H1 (cell line): ENCODE measurements around the gene KRT4. TPM values are rescaled to one million over a fixed set of nuclear protein-coding genes. Genes with fewer than 3 reads are reported as not detected.

ENCODE experiments used
- CTCF ChIA-PET: fragments of 300-600 bp; sonication (Branson Sonifier 250); formaldehyde crosslinking; loops from one replicate; lab custom pipeline; 2021; ENCODE audit not compliant: partially characterized antibody; lab: Charles Lee
- POLR2A ChIA-PET: fragments of 300-600 bp; sonication (Branson Sonifier 250); formaldehyde crosslinking; loops from one replicate; lab custom pipeline; 2021; ENCODE audit warnings: inconsistent platforms; ENCODE audit not compliant: partially characterized antibody; lab: Charles Lee
- DNase-seq, 2 experiments: peaks; one replicate each; pipeline versions ENCODE4 v3.0.0 to v3.0.0-alpha.2; 2010 to 2022; ENCODE audit warnings: low spot score in 2 of 2, low read depth in 1 of 2, mixed read lengths in 1 of 2
- FAIRE-seq: peaks from 2 replicates; lab custom pipeline; 2011; peaks lifted over from hg19 to GRCh38; lab: Jason Lieb, UNC
- H2AFZ ChIP-seq: 2 replicates; pipeline ENCODE4 v1.8.1; 2012; ENCODE audit warnings: low read length, inconsistent platforms
- H2AK5ac ChIP-seq: 2 replicates; pipeline ENCODE4 v1.6.1; 2013; ENCODE audit warnings: low read depth, low read length
- H2BK120ac ChIP-seq: replicated peaks from 2 replicates; pipeline ENCODE3; 2013; ENCODE audit warnings: low read depth, low read length, inconsistent platforms
- H2BK12ac ChIP-seq: 2 replicates; pipeline ENCODE4 v1.6.1; 2013; ENCODE audit warnings: low read depth, low read length
- H2BK15ac ChIP-seq: 2 replicates; pipeline ENCODE4 v1.6.1; 2013; ENCODE audit warnings: low read length
- H2BK20ac ChIP-seq: 2 replicates; pipeline ENCODE4 v1.6.1; 2013; ENCODE audit warnings: low read length
- H2BK5ac ChIP-seq: 2 replicates; pipeline ENCODE4 v1.6.1; 2013; ENCODE audit warnings: low read depth, low read length
- H3K14ac ChIP-seq: 2 replicates; pipeline ENCODE4 v1.6.1; 2013; ENCODE audit warnings: inconsistent platforms; ENCODE audit not compliant: insufficient read length
- H3K18ac ChIP-seq: 2 replicates; pipeline ENCODE4 v1.6.1; 2013; ENCODE audit warnings: low read length; ENCODE audit errors: extremely low read depth
- H3K23ac ChIP-seq: 2 replicates; pipeline ENCODE4 v1.6.1; 2013; ENCODE audit warnings: inconsistent platforms; ENCODE audit not compliant: insufficient read length
- H3K23me2 ChIP-seq: 2 replicates; pipeline ENCODE4 v1.6.1; 2013; ENCODE audit warnings: low read depth, low read length
- H3K27ac ChIP-seq: 2 replicates; pipeline ENCODE4 v1.6.1; 2011; ENCODE audit warnings: low read depth, low read length, inconsistent platforms
- H3K27me3 ChIP-seq, 4 experiments: replicated peaks in 1 of 4; 1 replicate in 1 of 4; 2 replicates in 3 of 4; pipeline versions ENCODE4 v1.6.1 to v1.8.1; 2011 to 2013; ENCODE audit warnings: low read length in 3 of 4, mild to moderate bottlenecking in 3 of 4, inconsistent platforms in 2 of 4, mixed read lengths in 2 of 4, moderate library complexity in 1 of 4; ENCODE audit not compliant: control insufficient read depth in 3 of 4, insufficient read depth in 3 of 4; ENCODE audit errors: extremely low read depth in 1 of 4
- H3K36me3 ChIP-seq, 4 experiments: 2 replicates each; pipeline versions ENCODE4 v1.6.1 to v1.8.1; 2011 to 2013; ENCODE audit warnings: mild to moderate bottlenecking in 4 of 4, low read length in 3 of 4, moderate library complexity in 2 of 4, control low read depth in 1 of 4, inconsistent platforms in 1 of 4; ENCODE audit not compliant: insufficient read depth in 4 of 4, control insufficient read depth in 2 of 4
- H3K4ac ChIP-seq: replicated peaks from 2 replicates; pipeline ENCODE3; 2013; ENCODE audit warnings: low read length, low read depth, mixed read lengths, inconsistent platforms; ENCODE audit not compliant: insufficient read length
- H3K4me1 ChIP-seq, 4 experiments: replicated peaks in 1 of 4; 1 replicate in 1 of 4; 2 replicates in 3 of 4; pipeline versions ENCODE4 v1.6.1 to v1.8.1; 2011 to 2013; ENCODE audit warnings: low read length in 3 of 4, inconsistent platforms in 2 of 4, mixed read lengths in 1 of 4; ENCODE audit not compliant: insufficient read depth in 4 of 4, control insufficient read depth in 3 of 4
- H3K4me2 ChIP-seq, 2 experiments: 2 replicates each; pipeline versions ENCODE4 v1.6.1 to v1.8.1; 2011 to 2013; ENCODE audit warnings: low read depth in 2 of 2, low read length in 2 of 2, control low read depth in 1 of 2, inconsistent platforms in 1 of 2, mild to moderate bottlenecking in 1 of 2; ENCODE audit not compliant: insufficient read depth in 1 of 2
- H3K4me3 ChIP-seq, 4 experiments: fragments of 200-600, 300-600 bp in 1 of 4; sonication (generic), shearing (Covaris generic), sonication (Bioruptor Twin) in 1 of 4; 2 replicates each; pipeline versions ENCODE4 v1.5.1 to v1.8.1; 2011 to 2016; ENCODE audit warnings: low read length in 4 of 4, low read depth in 3 of 4, control low read depth in 2 of 4, inconsistent platforms in 2 of 4, mild to moderate bottlenecking in 2 of 4, mixed read lengths in 1 of 4, moderate library complexity in 1 of 4; ENCODE audit not compliant: insufficient read depth in 2 of 4; ENCODE audit errors: extremely low read depth in 1 of 4
- H3K56ac ChIP-seq: replicated peaks from 2 replicates; pipeline ENCODE3; 2013; ENCODE audit warnings: low read depth, mild to moderate bottlenecking, mixed read lengths, low read length, inconsistent platforms; ENCODE audit not compliant: insufficient read length
- H3K79me1 ChIP-seq: 2 replicates; pipeline ENCODE4 v1.6.1; 2013; ENCODE audit warnings: low read depth, low read length, control low read depth
- H3K79me2 ChIP-seq, 2 experiments: 2 replicates each; pipeline versions ENCODE4 v1.6.1 to v1.8.1; 2012 to 2013; ENCODE audit warnings: low read length in 2 of 2, mild to moderate bottlenecking in 2 of 2, inconsistent platforms in 1 of 2; ENCODE audit not compliant: insufficient read depth in 2 of 2, control insufficient read depth in 1 of 2
- H3K9ac ChIP-seq, 4 experiments: replicated peaks in 1 of 4; 1 replicate in 1 of 4; 2 replicates in 3 of 4; pipeline versions ENCODE4 v1.6.1 to v1.8.1; 2011 to 2013; ENCODE audit warnings: low read depth in 3 of 4, low read length in 3 of 4, control low read depth in 2 of 4, mild to moderate bottlenecking in 2 of 4, moderate library complexity in 2 of 4, inconsistent platforms in 1 of 4; ENCODE audit errors: extremely low read depth in 1 of 4
- H3K9me3 ChIP-seq, 2 experiments: 2 replicates each; pipeline versions ENCODE4 v1.6.1 to v1.8.1; 2012 to 2013; ENCODE audit warnings: mild to moderate bottlenecking in 2 of 2, moderate library complexity in 2 of 2, control low read depth in 1 of 2, inconsistent platforms in 1 of 2, low read depth in 1 of 2, low read length in 1 of 2, mixed read lengths in 1 of 2; ENCODE audit not compliant: insufficient read depth in 2 of 2
- H4K20me1 ChIP-seq, 2 experiments: replicated peaks in 1 of 2; 2 replicates each; pipeline versions ENCODE3 to v1.8.1; 2011 to 2013; ENCODE audit warnings: inconsistent platforms in 2 of 2, low read length in 2 of 2, mild to moderate bottlenecking in 1 of 2; ENCODE audit not compliant: insufficient read depth in 2 of 2, control insufficient read depth in 1 of 2
- H4K5ac ChIP-seq: 2 replicates; pipeline ENCODE4 v1.6.1; 2013; ENCODE audit warnings: low read length, low read depth, mixed read lengths, inconsistent platforms; ENCODE audit not compliant: insufficient read length
- H4K8ac ChIP-seq: 2 replicates; pipeline ENCODE4 v1.8.0; 2013; ENCODE audit warnings: mild to moderate bottlenecking, moderate library complexity, low read length, inconsistent platforms; ENCODE audit not compliant: insufficient read depth; ENCODE audit errors: extremely low read depth
- H4K91ac ChIP-seq: replicated peaks from 2 replicates; pipeline ENCODE3; 2013; ENCODE audit warnings: low read length, mixed read lengths, inconsistent platforms; ENCODE audit not compliant: insufficient read length
- CEBPB ChIP-seq: IDR thresholded peaks from 2 replicates; pipeline ENCODE4 v1.6.1; 2012; ENCODE audit warnings: low read depth, low read length
- FOSL1 ChIP-seq: IDR thresholded peaks from 2 replicates; pipeline ENCODE4 v1.6.1; 2011; ENCODE audit warnings: mild to moderate bottlenecking, low read depth, low read length, moderate library complexity; ENCODE audit not compliant: insufficient read depth
- GABPA ChIP-seq: IDR thresholded peaks from 2 replicates; pipeline ENCODE4 v1.6.1; 2011; ENCODE audit warnings: mild to moderate bottlenecking, low read length, moderate library complexity, borderline replicate concordance; ENCODE audit not compliant: insufficient read depth
- JUND ChIP-seq: IDR thresholded peaks from 2 replicates; pipeline ENCODE4 v1.6.1; 2011; ENCODE audit warnings: mild to moderate bottlenecking, improper control_type of control experiment, low read length
- KDM1A ChIP-seq: fragments of 200-600, 300-600 bp; sonication (generic); IDR thresholded peaks from 2 replicates; pipeline ENCODE4 v1.7.1; 2016; ENCODE audit warnings: mild to moderate bottlenecking, low read length, borderline replicate concordance
- POLR2A ChIP-seq, 2 experiments: IDR thresholded peaks; 1 replicate in 1 of 2; 2 replicates in 1 of 2; pipeline ENCODE4 v1.6.1; 2011; ENCODE audit warnings: low read depth in 2 of 2, low read length in 2 of 2, mild to moderate bottlenecking in 2 of 2; ENCODE audit errors: control extremely low read depth in 1 of 2
- SAP30 ChIP-seq: fragments of 300-600 bp; sonication (generic); IDR thresholded peaks from 2 replicates; pipeline ENCODE4 v1.7.1; 2012; ENCODE audit warnings: low read length, moderate library complexity, mild to moderate bottlenecking, inconsistent platforms; ENCODE audit not compliant: insufficient read depth, insufficient replicate concordance
- SIN3A ChIP-seq, 2 experiments: IDR thresholded peaks in 1 of 2; conservative IDR thresholded peaks in 1 of 2; 2 replicates each; pipeline ENCODE4 v1.6.1; 2011 to 2012; ENCODE audit warnings: low read length in 2 of 2, improper control_type of control experiment in 1 of 2, low read depth in 1 of 2, mild to moderate bottlenecking in 1 of 2
- SIRT6 ChIP-seq: IDR thresholded peaks from one replicate; pipeline ENCODE4 v1.7.1; 2012; ENCODE audit warnings: low read length, inconsistent platforms
- SIX5 ChIP-seq: IDR thresholded peaks from 2 replicates; pipeline ENCODE4 v1.6.1; 2011; ENCODE audit warnings: mild to moderate bottlenecking, low read depth, low read length
- SP2 ChIP-seq: IDR thresholded peaks from 2 replicates; pipeline ENCODE4 v1.6.1; 2012; ENCODE audit warnings: mild to moderate bottlenecking, low read length, inconsistent platforms
- TAF7 ChIP-seq: optimal IDR thresholded peaks from 2 replicates; pipeline ENCODE3; 2011; ENCODE audit warnings: low read depth, mild to moderate bottlenecking, inconsistent platforms, low read length, moderate library complexity, borderline replicate concordance
- TBP ChIP-seq: IDR thresholded peaks from 2 replicates; pipeline ENCODE4 v1.6.1; 2011; ENCODE audit warnings: low read depth, low read length, improper control_type of control experiment
- YY1 ChIP-seq: IDR thresholded peaks from 2 replicates; pipeline ENCODE4 v1.6.1; 2011; ENCODE audit warnings: low read depth, mild to moderate bottlenecking, low read length
- WGBS, 2 experiments: shearing (Covaris generic) in 1 of 2; methylation state at CpG; one replicate each; pipeline versions ENCODE4 v1.1.6 to v1.1.7; 2013 to 2015; ENCODE audit warnings: low lambda C conversion rate in 2 of 2, mixed read lengths in 2 of 2, inconsistent platforms in 1 of 2, low coverage in 1 of 2, missing lambda C conversion rate in 1 of 2; ENCODE audit not compliant: insufficient replicate concordance in 2 of 2, insufficient coverage in 1 of 2, insufficient read length in 1 of 2; ENCODE audit errors: extremely low coverage in 1 of 2, missing lambda C conversion rate in 1 of 2; 5-methylcytosine and 5-hydroxymethylcytosine counted together
- polyA plus RNA-seq, 7 experiments: library from polyadenylated mRNA; depleted of rRNA in 3 of 7; stranded (reverse) in 5 of 7; unstranded in 2 of 7; fragments of >200 nt in 5 of 7; fragments of 200-250 nt in 2 of 7; gene quantifications; 1 replicate in 5 of 7; 2 replicates in 1 of 7; 4 replicates in 1 of 7; pipeline versions ENCODE4 v1.2.1 to v1.2.3, GENCODE V29; 2011 to 2013; ENCODE audit warnings: missing spikeins in 2 of 7, mixed read lengths in 2 of 7
- total RNA-seq: library from RNA; stranded (reverse); fragmentation: NEBNext Ultra II Directional; extraction: Animal tissue kit (Norgen Biotek cat#: 25700); gene quantifications from 2 replicates; pipeline ENCODE4 v1.2.1, GENCODE V29; 2021

Gene KRT4
- total and polyA plus RNA-seq, 2 of the 8 experiments (the other 6 are each of a cell fraction or from before 2014, with no cell fraction given) = not detected

GRCh38 chr12:52839436-52840105, 25.7 kb upstream of the KRT4 start:
- POLR2A ChIA-PET = interaction anchor here (0.5 kb wide), 1 partner anchor 797 kb away, joined by 3 read pairs; no protein-coding TSS in a partner anchor
- Histone ChIP-seq H3K4me1 (no peaks in the 10 kb centered on the region), H3K27me3 (peaks cover 0 to 2% (median 0%) of the 10 kb centered on the region in 4 experiments; a peak in 1 of 7 replicates), H4K5ac (no peak overlapping the region), H2AFZ (no peak overlapping the region), H3K23me2 (no peaks in the 10 kb centered on the region), H3K56ac (no peak overlapping the region), H3K4me3 (no peak overlapping the region), H3K23ac (no peak overlapping the region), H3K9ac (no peak overlapping the region), H2BK5ac (no peak overlapping the region), H2BK12ac (no peak overlapping the region), H3K79me1 (no peaks in the 10 kb centered on the region), H4K8ac (no peak overlapping the region), H3K9me3 (no peaks in the 10 kb centered on the region; a peak in 1 of 4 replicates), H3K4ac (no peak overlapping the region), H3K18ac (no peak overlapping the region), H4K20me1 (no peaks in the 10 kb centered on the region), H3K14ac (no peak overlapping the region), H3K4me2 (no peak overlapping the region), H3K79me2 (no peaks in the 10 kb centered on the region), H2BK120ac (no peak overlapping the region), H2AK5ac (no peak overlapping the region), H3K36me3 (no peaks in the 10 kb centered on the region), H4K91ac (no peak overlapping the region), H2BK15ac (no peak overlapping the region), H2BK20ac (no peak overlapping the region), H3K27ac (no peak overlapping the region)
- DNase-seq (no peak), FAIRE-seq (no peak)
- WGBS, 2 experiments = 91% methylated on average over 17 of the region's 18 CpGs; no CpG with 5 or more reads in 1 of the 2 experiments
- CTCF ChIA-PET = interaction anchor here (0.9 to 2.2 kb wide), 13 partner anchors 11 to 444 kb away, joined by 3 to 7 read pairs (median 4); no protein-coding TSS in a partner anchor
- TF ChIP-seq SIX5 = no peak
- TF ChIP-seq CEBPB = no peak
- TF ChIP-seq POLR2A (IDR thresholded peaks at IDR 0.05; ENCODE audit: control extremely low read depth in 1 of 2, low read depth in 2 of 2, low read length in 2 of 2) = no peak
- TF ChIP-seq JUND = no peak
- no peak for TF ChIP-seq SIN3A (conservative IDR thresholded peaks at IDR 0.05 in 1 of 2, IDR thresholded peaks at IDR 0.05 in 1 of 2; ENCODE audit: low read depth in 1 of 2, low read length in 2 of 2)
- no peak for TF ChIP-seq TBP
- no peak for TF ChIP-seq TAF7
- TF ChIP-seq FOSL1 = no peak
- TF ChIP-seq KDM1A = no peak
- TF ChIP-seq SIRT6 = no peak
- TF ChIP-seq GABPA = no peak
- TF ChIP-seq SP2 = no peak
- no peak for TF ChIP-seq SAP30
- no peak for TF ChIP-seq YY1
